ENCODE results near the gene COX8A. TPM values are rescaled to one million over a fixed set of nuclear protein-coding genes. Genes with fewer than 3 reads are reported as not detected.

COX8A gene
- total and polyA plus RNA-seq, 5 experiments from 2014 or later, result 94.9 to 428 (median 319) TPM

- peaks cover 9 to 44% (median 36%) of the 10 kb centered on the region in 5 donors for H3K27me3 Mint-ChIP-seq
- H3K9me3 Mint-ChIP-seq, result peaks cover 0 to 13% (median 0%) of the 10 kb centered on the region in 9 donors
- peak overlapping the region; percentile 16 to 89 (median 68) for H3K4me3 Mint-ChIP-seq
- H3K4me1 Mint-ChIP-seq, result peaks cover 12 to 18% (median 16%) of the 10 kb centered on the region in 4 donors
- peak overlapping the region in 2 of 10 donors; percentile 15 to 29 for H3K27ac Mint-ChIP-seq
- peak in 1 of 2 donors; percentile 11 for ATAC-seq
- no peak for DNase-seq
- peaks cover 0 to 6% (median 2%) of the 10 kb centered on the region in 3 donors for H3K36me3 Mint-ChIP-seq
- POLR2A ChIA-PET, result interaction anchor here (0.5 kb wide), 1 partner anchor 210 kb away, joined by 3 read pairs; no protein-coding TSS in a partner anchor
These were observed 32.8 kb downstream of the COX8A start for GRCh38 chr11:64007160-64007628.

- POLR2A ChIA-PET, result interaction anchor here (0.5 kb wide), 1 partner anchor 211 kb away, joined by 3 read pairs; no protein-coding TSS in a partner anchor
- DNase-seq, result no peak
- Mint-ChIP-seq H3K9me3 (peaks cover 0 to 13% (median 0%) of the 10 kb centered on the region in 9 donors), H3K27me3 (peaks cover 9 to 44% (median 36%) of the 10 kb centered on the region in 5 donors), H3K4me3 (peak overlapping the region in 8 of 10 donors; percentile 16 to 89 (median 68)), H3K27ac (peak overlapping the region in 2 of 10 donors; percentile 35 to 53), H3K36me3 (peaks cover 0 to 6% (median 2%) of the 10 kb centered on the region in 3 donors), H3K4me1 (peaks cover 12 to 18% (median 16%) of the 10 kb centered on the region in 4 donors)
- ATAC-seq, result peak; percentile 62 to 66
These were observed 33.3 kb downstream of the COX8A start for GRCh38 chr11:64007629-64008282.

GRCh38 chr11:64008283-64008913 lies 34.0 kb downstream of the COX8A start:
- peaks cover 12 to 18% (median 16%) of the 10 kb centered on the region in 4 donors for H3K4me1 Mint-ChIP-seq
- POLR2A ChIA-PET, result no interaction called here
- H3K9me3 Mint-ChIP-seq, result peaks cover 0 to 13% (median 0%) of the 10 kb centered on the region in 9 donors
- ATAC-seq, result no peak
- peaks cover 0 to 6% (median 2%) of the 10 kb centered on the region in 3 donors for H3K36me3 Mint-ChIP-seq
- H3K27ac Mint-ChIP-seq, result peak overlapping the region in 1 of 10 donors; percentile 53
- H3K27me3 Mint-ChIP-seq, result peaks cover 9 to 44% (median 36%) of the 10 kb centered on the region in 5 donors
- DNase-seq, result no peak
- H3K4me3 Mint-ChIP-seq, result peak overlapping the region in 5 of 10 donors; percentile 41 to 89 (median 74)

- no peak overlapping the region for H3K4me3 Mint-ChIP-seq
- POLR2A ChIA-PET, result no interaction called here
- peaks cover 0 to 6% (median 2%) of the 10 kb centered on the region in 3 donors for H3K36me3 Mint-ChIP-seq
- peaks cover 9 to 44% (median 36%) of the 10 kb centered on the region in 5 donors for H3K27me3 Mint-ChIP-seq
- peaks cover 0 to 13% (median 0%) of the 10 kb centered on the region in 9 donors for H3K9me3 Mint-ChIP-seq
- no peak overlapping the region for H3K27ac Mint-ChIP-seq
- peaks cover 12 to 18% (median 16%) of the 10 kb centered on the region in 4 donors for H3K4me1 Mint-ChIP-seq
- DNase-seq (no peak), ATAC-seq (no peak)
These were observed 34.7 kb downstream of the COX8A start for GRCh38 chr11:64008914-64009633.

GRCh38 chr11:64009710-64010109 lies 35.3 kb downstream of the COX8A start:
- DNase-seq, result no peak
- H3K27ac Mint-ChIP-seq, result no peak overlapping the region
- POLR2A ChIA-PET, result no interaction called here
- H3K4me3 Mint-ChIP-seq, result no peak overlapping the region
- H3K9me3 Mint-ChIP-seq, result peaks cover 0 to 13% (median 0%) of the 10 kb centered on the region in 9 donors
- peaks cover 12 to 18% (median 16%) of the 10 kb centered on the region in 4 donors for H3K4me1 Mint-ChIP-seq
- no peak for ATAC-seq
- peaks cover 9 to 44% (median 36%) of the 10 kb centered on the region in 5 donors for H3K27me3 Mint-ChIP-seq
- peaks cover 0 to 6% (median 2%) of the 10 kb centered on the region in 3 donors for H3K36me3 Mint-ChIP-seq

GRCh38 chr11:64010783-64011182 lies 36.4 kb downstream of the COX8A start:
- Mint-ChIP-seq H3K4me3 (no peak overlapping the region), H3K27me3 (peaks cover 9 to 44% (median 36%) of the 10 kb centered on the region in 5 donors), H3K27ac (no peak overlapping the region), H3K4me1 (peaks cover 12 to 18% (median 16%) of the 10 kb centered on the region in 4 donors), H3K9me3 (peaks cover 0 to 13% (median 0%) of the 10 kb centered on the region in 9 donors), H3K36me3 (peaks cover 0 to 6% (median 2%) of the 10 kb centered on the region in 3 donors)
- no peak for ATAC-seq
- no peak for DNase-seq
- POLR2A ChIA-PET, result no interaction called here

GRCh38 chr11:64011371-64011770 lies 37.0 kb downstream of the COX8A start:
- H3K27me3 Mint-ChIP-seq, result peaks cover 9 to 41% (median 32%) of the 10 kb centered on the region in 5 donors
- no peak overlapping the region for H3K4me3 Mint-ChIP-seq
- no peak for ATAC-seq
- POLR2A ChIA-PET, result no interaction called here
- H3K36me3 Mint-ChIP-seq, result peaks cover 0 to 6% (median 2%) of the 10 kb centered on the region in 3 donors
- H3K27ac Mint-ChIP-seq, result no peak overlapping the region
- H3K4me1 Mint-ChIP-seq, result peaks cover 12 to 18% (median 16%) of the 10 kb centered on the region in 4 donors
- DNase-seq, result no peak
- H3K9me3 Mint-ChIP-seq, result peaks cover 0 to 13% (median 0%) of the 10 kb centered on the region in 9 donors

GRCh38 chr11:64013141-64013896 lies 38.9 kb downstream of the COX8A start:
- Mint-ChIP-seq H3K27ac (peak overlapping the region in 1 of 10 donors; percentile 71), H3K9me3 (peaks cover 0 to 13% (median 0%) of the 10 kb centered on the region in 9 donors), H3K4me3 (no peak overlapping the region), H3K27me3 (peaks cover 2 to 23% (median 13%) of the 10 kb centered on the region in 5 donors), H3K36me3 (peaks cover 0 to 6% (median 0%) of the 10 kb centered on the region in 3 donors), H3K4me1 (peaks cover 0 to under 1% (median under 1%) of the 10 kb centered on the region in 4 donors)
- ATAC-seq (no peak), DNase-seq (no peak)
- POLR2A ChIA-PET, result no interaction called here

GRCh38 chr11:64014356-64014755 lies 39.9 kb downstream of the COX8A start:
- POLR2A ChIA-PET, result no interaction called here
- H3K4me3 Mint-ChIP-seq, result no peak overlapping the region

GRCh38 chr11:64015510-64015909 lies 41.1 kb downstream of the COX8A start:
- Mint-ChIP-seq H3K36me3 (peaks cover 0 to 2% (median 0%) of the 10 kb centered on the region in 3 donors), H3K4me3 (no peak overlapping the region), H3K9me3 (peaks cover 0 to 7% (median 0%) of the 10 kb centered on the region in 9 donors), H3K4me1 (no peaks in the 10 kb centered on the region), H3K27ac (no peak overlapping the region), H3K27me3 (peaks cover 0 to 9% (median 0%) of the 10 kb centered on the region in 5 donors)
- DNase-seq (no peak), ATAC-seq (no peak)
- POLR2A ChIA-PET, result interaction anchor here (0.5 to 1.2 kb wide), 2 partner anchors 14 to 169 kb away, joined by 3 read pairs; no protein-coding TSS in a partner anchor

More at GRCh38 chr11:64014356-64014755, 39.9 kb downstream of the COX8A start:
- Mint-ChIP-seq H3K36me3 (peaks cover 0 to 6% (median 0%) of the 10 kb centered on the region in 3 donors), H3K9me3 (peaks cover 0 to 13% (median 0%) of the 10 kb centered on the region in 9 donors), H3K27me3 (peaks cover 0 to 18% (median 3%) of the 10 kb centered on the region in 5 donors), H3K4me1 (no peaks in the 10 kb centered on the region), H3K27ac (peak overlapping the region in 1 of 10 donors; percentile 11)
- ATAC-seq, result no peak
- DNase-seq, result no peak

- Mint-ChIP-seq H3K27me3 (peaks cover 0 to 2% (median 0%) of the 10 kb centered on the region in 5 donors), H3K27ac (no peak overlapping the region), H3K4me3 (no peak overlapping the region), H3K4me1 (no peaks in the 10 kb centered on the region), H3K9me3 (no peaks in the 10 kb centered on the region), H3K36me3 (no peaks in the 10 kb centered on the region)
- DNase-seq, result no peak
- POLR2A ChIA-PET, result interaction anchor here (1.2 kb wide), 1 partner anchor 13 kb away, joined by 3 read pairs; no protein-coding TSS in a partner anchor
- ATAC-seq, result no peak
These were observed 41.8 kb downstream of the COX8A start for GRCh38 chr11:64015935-64016845.
